Endothelial cell of umbilical vein (primary cell): ENCODE results near the gene LDLRAD3. TPM values are rescaled to one million over a fixed set of nuclear protein-coding genes. Genes with fewer than 3 reads are reported as not detected.

Experiments
- BruUV-seq: library from RNA; stranded (reverse); fragments of 400-500 nt; replicated peaks from 2 replicates; lab custom pipeline; 2021; lab: Mats Ljungman, UMichigan
- CTCF ChIA-PET: fragments of 300-600, 350-600 bp; sonication (Branson Sonifier 250); formaldehyde crosslinking; loops from one replicate; lab custom pipeline; 2021; ENCODE audit warnings: antibody characterized with exemption, inconsistent platforms; lab: Charles Lee
- POLR2A ChIA-PET: fragments of 300-600, 350-600 bp; sonication (Branson Sonifier 250); formaldehyde crosslinking; loops from one replicate; lab custom pipeline; 2021; ENCODE audit warnings: antibody characterized with exemption, inconsistent platforms; lab: Charles Lee
- DNase-seq: peaks from one replicate; pipeline ENCODE4 v3.0.0-alpha.2; 2011; ENCODE audit warnings: low read depth, low spot score
- FAIRE-seq: peaks from 2 replicates; lab custom pipeline; 2011; peaks lifted over from hg19 to GRCh38; lab: Jason Lieb, UNC
- H2AFZ ChIP-seq: 2 replicates; pipeline ENCODE4 v1.6.0; 2012; ENCODE audit warnings: low read depth, low read length, control low read depth, inconsistent platforms
- H3K27ac ChIP-seq: 2 replicates; pipeline ENCODE4 v1.5.1; 2011; ENCODE audit warnings: low read depth, mild to moderate bottlenecking, control low read depth, low read length, moderate library complexity; ENCODE audit not compliant: insufficient read depth
- H3K27me3 ChIP-seq, 2 experiments: 2 replicates each; pipeline versions ENCODE4 v1.6.0 to v1.6.1; 2011; ENCODE audit warnings: low read length in 2 of 2, mixed read lengths in 1 of 2; ENCODE audit not compliant: control insufficient read depth in 2 of 2, insufficient read depth in 2 of 2
- H3K36me3 ChIP-seq, 2 experiments: 2 replicates in 1 of 2; 3 replicates in 1 of 2; pipeline ENCODE4 v1.5.1; 2011; ENCODE audit warnings: low read length in 2 of 2, mild to moderate bottlenecking in 1 of 2, moderate library complexity in 1 of 2; ENCODE audit not compliant: control insufficient read depth in 2 of 2, insufficient read depth in 2 of 2; ENCODE audit errors: extremely low read depth in 1 of 2
- H3K4me1 ChIP-seq: 3 replicates; pipeline ENCODE4 v1.5.1; 2011; ENCODE audit warnings: mild to moderate bottlenecking, low read length; ENCODE audit not compliant: control insufficient read depth, insufficient read depth; ENCODE audit errors: extremely low read depth
- H3K4me2 ChIP-seq: 2 replicates; pipeline ENCODE4 v1.6.1; 2011; ENCODE audit warnings: low read length, control low read depth, mixed read lengths; ENCODE audit not compliant: insufficient read depth
- H3K4me3 ChIP-seq, 3 experiments: fragments of 200-600 bp in 1 of 3; sonication (generic), shearing (Covaris generic) in 1 of 3; replicated peaks in 1 of 3; 2 replicates each; pipeline ENCODE4 v1.5.1; 2011 to 2016; ENCODE audit warnings: control low read depth in 3 of 3, low read length in 3 of 3, mild to moderate bottlenecking in 2 of 3, inconsistent platforms in 1 of 3, low read depth in 1 of 3, moderate library complexity in 1 of 3; ENCODE audit not compliant: insufficient read depth in 1 of 3
- H3K79me2 ChIP-seq: 2 replicates; pipeline ENCODE4 v1.6.0; 2012; ENCODE audit warnings: low read length, inconsistent platforms; ENCODE audit not compliant: control insufficient read depth, insufficient read depth
- H3K9ac ChIP-seq: replicated peaks from 2 replicates; pipeline ENCODE3; 2011; ENCODE audit warnings: low read length, control low read depth; ENCODE audit not compliant: insufficient read depth; ENCODE audit errors: extremely low read depth
- H3K9me1 ChIP-seq: replicated peaks from 3 replicates; pipeline ENCODE4 v1.6.0; 2011; ENCODE audit warnings: mild to moderate bottlenecking, low read length; ENCODE audit not compliant: control insufficient read depth, insufficient read depth; ENCODE audit errors: extremely low read depth
- H3K9me3 ChIP-seq: replicated peaks from 2 replicates; pipeline ENCODE4 v1.5.1; 2012; ENCODE audit warnings: low read length, inconsistent platforms; ENCODE audit not compliant: control insufficient read depth, insufficient read depth
- H4K20me1 ChIP-seq: replicated peaks from 2 replicates; pipeline ENCODE3; 2011; ENCODE audit warnings: mild to moderate bottlenecking, low read length; ENCODE audit not compliant: control insufficient read depth, insufficient read depth; ENCODE audit errors: extremely low read depth
- EZH2 ChIP-seq: IDR thresholded peaks from 2 replicates; pipeline ENCODE4 v1.6.1; 2012; ENCODE audit warnings: borderline replicate concordance, low read depth, mild to moderate bottlenecking, moderate library complexity, low read length, inconsistent platforms; ENCODE audit not compliant: severe bottlenecking
- FOS ChIP-seq: IDR thresholded peaks from 2 replicates; pipeline ENCODE4 v1.6.1; 2011; ENCODE audit warnings: mild to moderate bottlenecking, low read length, moderate library complexity, borderline replicate concordance; ENCODE audit not compliant: insufficient read depth
- GATA2 ChIP-seq: IDR thresholded peaks from 2 replicates; pipeline ENCODE4 v1.7.0; 2011; ENCODE audit warnings: low read depth, mild to moderate bottlenecking, moderate library complexity, mixed read lengths, low read length; ENCODE audit not compliant: insufficient read length, insufficient read depth
- JUN ChIP-seq: IDR thresholded peaks from 2 replicates; pipeline ENCODE4 v1.6.1; 2011; ENCODE audit warnings: borderline replicate concordance, low read depth; ENCODE audit not compliant: insufficient read length, insufficient read depth
- MYC ChIP-seq: IDR thresholded peaks from one replicate; pipeline ENCODE4 v1.6.1; 2011; ENCODE audit warnings: mild to moderate bottlenecking, low read depth, low read length
- POLR2A ChIP-seq: IDR thresholded peaks from 2 replicates; pipeline ENCODE4 v1.6.1; 2012; ENCODE audit warnings: low read depth, mild to moderate bottlenecking, control low read depth, low read length
- POLR2AphosphoS5 ChIP-seq: IDR thresholded peaks from 2 replicates; pipeline ENCODE4 v1.6.1; 2012; ENCODE audit warnings: low read depth, mild to moderate bottlenecking, control low read depth, low read length, moderate library complexity; ENCODE audit not compliant: insufficient read depth
- dilution Hi-C: fragments of 300-500 bp; cut with MboI; formaldehyde crosslinking; loops from one replicate; pipeline ENCODE4 v1.15.0; 2019; ENCODE audit warnings: low sequenced_read_pairs; ENCODE audit not compliant: extremely low pct_ligation_motif_present
- intact Hi-C: fragments of 100-400 bp; cut with micrococcal nuclease; formaldehyde crosslinking; loops from one replicate; pipeline ENCODE4 v1.10.0; 2022
- polyA plus RNA-seq, 4 experiments: library from polyadenylated mRNA; depleted of rRNA in 3 of 4; stranded (reverse) in 3 of 4; unstranded in 1 of 4; fragments of >200 nt; gene quantifications; 2 replicates each; pipeline versions ENCODE4 v1.2.1 to v1.2.3, GENCODE V29; 2011 to 2012; ENCODE audit warnings: missing spikeins in 1 of 4
- total RNA-seq: library from RNA; stranded (reverse); gene quantifications from 2 replicates; pipeline ENCODE4 v1.2.3, GENCODE V29; 2021
- TF ChIP-seq, protein P1 (sequence below): IDR thresholded peaks from 2 replicates; pipeline ENCODE4 v1.6.1; 2011; ENCODE audit not compliant: insufficient read depth, insufficient read length
- TF ChIP-seq, protein P2 (sequence below), 2 donors: IDR thresholded peaks; 1 replicate in 1 of 2; 2 replicates in 1 of 2; pipeline ENCODE4 v1.5.1; 2011; ENCODE audit warnings: low read length in 2 of 2, mild to moderate bottlenecking in 2 of 2, moderate library complexity in 2 of 2, control low read depth in 1 of 2, inconsistent platforms in 1 of 2, low read depth in 1 of 2; ENCODE audit not compliant: insufficient read depth in 1 of 2; ENCODE audit errors: extremely low read depth in 1 of 2

Gene LDLRAD3
- total and polyA plus RNA-seq, 2 donors (not counting 3 experiments of a cell fraction or from before 2014, with no cell fraction given): 17.9 to 25.1 TPM

DNA sequence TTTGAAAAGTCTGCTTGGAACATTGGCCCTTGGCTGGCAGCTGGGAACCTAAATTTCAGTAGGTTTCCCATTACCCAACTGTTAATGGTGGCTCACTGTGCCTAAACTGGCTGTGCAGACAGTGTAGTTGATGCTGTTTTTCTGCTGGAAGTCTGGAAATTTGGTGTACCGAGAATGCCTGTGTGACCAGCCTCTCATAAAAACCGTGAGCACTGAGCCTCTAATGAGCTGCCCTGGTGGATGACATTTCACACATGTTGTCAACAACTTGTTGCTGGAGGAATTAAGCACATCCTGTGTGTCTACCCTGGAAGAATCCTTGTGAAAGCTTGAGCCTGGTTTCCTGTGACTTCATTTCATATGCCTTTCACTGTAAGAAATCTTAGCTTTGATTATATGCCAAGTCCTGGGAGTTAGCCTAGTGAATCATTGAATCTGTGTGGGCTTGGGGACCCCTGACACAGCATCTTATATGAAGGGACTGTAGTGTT is 131.1 kb downstream of the LDLRAD3 start:
- Histone ChIP-seq H3K4me2 (peak overlapping the region; percentile 6), H3K9me3 (no peaks in the 10 kb centered on the region), H3K9ac (no peak overlapping the region), H2AFZ (no peak overlapping the region), H3K4me3 (no peak overlapping the region), H4K20me1 (no peaks in the 10 kb centered on the region), H3K79me2 (no peaks in the 10 kb centered on the region), H3K36me3 (no peaks in the 10 kb centered on the region), H3K9me1 (no peaks in the 10 kb centered on the region), H3K27me3 (no peaks in the 10 kb centered on the region), H3K4me1 (peaks cover 32% of the 10 kb centered on the region), H3K27ac (peak overlapping the region; percentile 61)
- intact Hi-C loops (loop anchor here (1.0 kb wide), 1 partner anchor 41 kb away; no protein-coding TSS in a partner anchor), dilution Hi-C loops (no loop called here)
- CTCF ChIA-PET: interaction anchor here (0.6 to 4.6 kb wide), 12 partner anchors 14 to 404 kb away, joined by 3 to 38 read pairs (median 6); no protein-coding TSS in a partner anchor
- FAIRE-seq: peak; percentile 93
- DNase-seq: peak; percentile 93
- peak; percentile 56 for TF ChIP-seq POLR2AphosphoS5
- TF ChIP-seq EZH2: no peak
- TF ChIP-seq JUN: peak; percentile 37
- POLR2A ChIA-PET: no interaction called here
- no TSS peak for BruUV-seq

DNA sequence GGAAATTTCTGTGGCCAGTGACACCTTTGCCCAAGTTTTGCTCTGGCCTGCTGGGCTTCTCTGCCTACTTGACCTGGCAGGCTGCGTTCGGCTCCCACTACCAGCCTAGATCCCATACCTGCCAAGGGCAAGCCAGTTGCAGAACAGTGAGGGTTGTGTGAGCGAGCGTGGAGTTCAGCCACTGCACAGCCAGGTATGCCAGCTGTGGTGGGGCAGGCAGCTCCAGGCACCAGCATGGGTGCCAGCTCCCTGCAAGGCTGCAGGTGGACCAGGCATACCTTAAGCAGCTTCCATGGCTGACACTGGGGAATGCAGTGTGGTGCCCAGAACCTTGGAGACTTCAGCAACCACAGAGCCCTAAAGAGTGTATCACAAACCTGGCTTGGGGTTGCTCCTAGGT is 133.5 kb downstream of the LDLRAD3 start:
- FAIRE-seq (no peak), DNase-seq (no peak)
- H3K9me1 ChIP-seq: no peaks in the 10 kb centered on the region
- no peak overlapping the region for H3K4me3 ChIP-seq
- H3K9me3 ChIP-seq: no peaks in the 10 kb centered on the region
- BruUV-seq: no TSS peak
- no peaks in the 10 kb centered on the region for H3K36me3 ChIP-seq
- POLR2A ChIA-PET: no interaction called here
- intact Hi-C loops: no loop called here
- dilution Hi-C loops: no loop called here
- CTCF ChIA-PET: interaction anchor here (1.4 to 1.8 kb wide), 4 partner anchors 13 to 255 kb away, joined by 3 to 11 read pairs (median 5); no protein-coding TSS in a partner anchor
- H3K27ac ChIP-seq: no peak overlapping the region
- no peak overlapping the region for H3K4me2 ChIP-seq
- H2AFZ ChIP-seq: no peak overlapping the region
- no peaks in the 10 kb centered on the region for H4K20me1 ChIP-seq
- no peaks in the 10 kb centered on the region for H3K79me2 ChIP-seq
- peaks cover 32% of the 10 kb centered on the region for H3K4me1 ChIP-seq
- TF ChIP-seq FOS (no peak), JUN (no peak), MYC (no peak), EZH2 (no peak), POLR2A (no peak), GATA2 (no peak), POLR2AphosphoS5 (no peak)
- TF ChIP-seq, protein P1, sequence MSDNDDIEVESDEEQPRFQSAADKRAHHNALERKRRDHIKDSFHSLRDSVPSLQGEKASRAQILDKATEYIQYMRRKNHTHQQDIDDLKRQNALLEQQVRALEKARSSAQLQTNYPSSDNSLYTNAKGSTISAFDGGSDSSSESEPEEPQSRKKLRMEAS: no peak
- TF ChIP-seq, protein P2, sequence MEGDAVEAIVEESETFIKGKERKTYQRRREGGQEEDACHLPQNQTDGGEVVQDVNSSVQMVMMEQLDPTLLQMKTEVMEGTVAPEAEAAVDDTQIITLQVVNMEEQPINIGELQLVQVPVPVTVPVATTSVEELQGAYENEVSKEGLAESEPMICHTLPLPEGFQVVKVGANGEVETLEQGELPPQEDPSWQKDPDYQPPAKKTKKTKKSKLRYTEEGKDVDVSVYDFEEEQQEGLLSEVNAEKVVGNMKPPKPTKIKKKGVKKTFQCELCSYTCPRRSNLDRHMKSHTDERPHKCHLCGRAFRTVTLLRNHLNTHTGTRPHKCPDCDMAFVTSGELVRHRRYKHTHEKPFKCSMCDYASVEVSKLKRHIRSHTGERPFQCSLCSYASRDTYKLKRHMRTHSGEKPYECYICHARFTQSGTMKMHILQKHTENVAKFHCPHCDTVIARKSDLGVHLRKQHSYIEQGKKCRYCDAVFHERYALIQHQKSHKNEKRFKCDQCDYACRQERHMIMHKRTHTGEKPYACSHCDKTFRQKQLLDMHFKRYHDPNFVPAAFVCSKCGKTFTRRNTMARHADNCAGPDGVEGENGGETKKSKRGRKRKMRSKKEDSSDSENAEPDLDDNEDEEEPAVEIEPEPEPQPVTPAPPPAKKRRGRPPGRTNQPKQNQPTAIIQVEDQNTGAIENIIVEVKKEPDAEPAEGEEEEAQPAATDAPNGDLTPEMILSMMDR (IDR thresholded peaks at IDR 0.05; ENCODE audit: extremely low read depth in 1 of 2, insufficient read depth in 1 of 2, low read depth in 1 of 2, low read length in 2 of 2): no peak
- no peak overlapping the region for H3K9ac ChIP-seq
- no peaks in the 10 kb centered on the region for H3K27me3 ChIP-seq
